Caki2 (cell line): ENCODE results near the gene NEURL3. TPM values are rescaled to one million over a fixed set of nuclear protein-coding genes. Genes with fewer than 3 reads are reported as not detected.

Experiments used
- DNase-seq: peaks from one replicate; pipeline ENCODE4 v3.0.0-alpha.2; 2015; ENCODE audit warnings: low read depth
- in situ Hi-C: cut with HindIII; loops from 2 replicates; pipeline ENCODE4 v1.10.0; 2016; ENCODE audit warnings: low sequenced_read_pairs, low pct_unique_long_range_greater_than_20kb, mixed read lengths
- total RNA-seq: library from RNA; depleted of rRNA; stranded (reverse); fragments of >200 nt; shearing (Covaris generic); gene quantifications from 2 replicates; pipeline ENCODE4 v1.2.3, GENCODE V29; 2014; ENCODE audit warnings: low replicate concordance

NEURL3 gene
- total RNA-seq, 1 experiment from 2014 or later, result 29.6 TPM

- in situ Hi-C loops, result no loop called here
- DNase-seq, result no peak
Observed at GRCh38 chr2:96530474-96531357, 25.6 kb upstream of the NEURL3 start.

- DNase-seq, result no peak
Observed at GRCh38 chr2:96530144-96530430, 24.9 kb upstream of the NEURL3 start.

GRCh38 chr2:96529376-96530143 is 24.4 kb upstream of the NEURL3 start:
- no peak for DNase-seq
- in situ Hi-C loops, result no loop called here

More at GRCh38 chr2:96530144-96530430, 24.9 kb upstream of the NEURL3 start:
- in situ Hi-C loops, result no loop called here

- no peak for DNase-seq
- in situ Hi-C loops, result no loop called here
Observed at GRCh38 chr2:96528700-96529375, 23.7 kb upstream of the NEURL3 start.

GRCh38 chr2:96528006-96528699 is 23.0 kb upstream of the NEURL3 start:
- DNase-seq, result no peak
- in situ Hi-C loops, result no loop called here

- DNase-seq, result no peak
- in situ Hi-C loops, result no loop called here
Observed at GRCh38 chr2:96527286-96528005, 22.3 kb upstream of the NEURL3 start.

- no peak for DNase-seq
- in situ Hi-C loops, result no loop called here
Observed at GRCh38 chr2:96526615-96527285, 21.6 kb upstream of the NEURL3 start.

GRCh38 chr2:96526101-96526591 is 21.0 kb upstream of the NEURL3 start:
- in situ Hi-C loops, result no loop called here
- no peak for DNase-seq

GRCh38 chr2:96525211-96525507 is 20.0 kb upstream of the NEURL3 start:
- in situ Hi-C loops, result no loop called here
- DNase-seq, result no peak

- in situ Hi-C loops, result no loop called here
- no peak for DNase-seq
Observed at GRCh38 chr2:96524482-96525210, 19.5 kb upstream of the NEURL3 start.

GRCh38 chr2:96523659-96524481 is 18.7 kb upstream of the NEURL3 start:
- DNase-seq, result no peak

GRCh38 chr2:96522304-96523203 is 17.4 kb upstream of the NEURL3 start:
- DNase-seq, result no peak
- in situ Hi-C loops, result no loop called here

More at GRCh38 chr2:96523659-96524481, 18.7 kb upstream of the NEURL3 start:
- in situ Hi-C loops, result no loop called here

- no peak for DNase-seq
- in situ Hi-C loops, result no loop called here
Observed at GRCh38 chr2:96521219-96521618, 16.1 kb upstream of the NEURL3 start.

- in situ Hi-C loops, result no loop called here
- DNase-seq, result no peak
Observed at GRCh38 chr2:96520697-96521096, 15.5 kb upstream of the NEURL3 start.

- DNase-seq, result no peak
- in situ Hi-C loops, result no loop called here
Observed at GRCh38 chr2:96520231-96520630, 15.1 kb upstream of the NEURL3 start.
